ENCODE results near the gene SLC6A13.
"Not testable (repeated sequence)": the region's sequence is repeated elsewhere in the genome, so short reads cannot be mapped to it uniquely, and the experiment has no call there.

Gene SLC6A13

DNA sequence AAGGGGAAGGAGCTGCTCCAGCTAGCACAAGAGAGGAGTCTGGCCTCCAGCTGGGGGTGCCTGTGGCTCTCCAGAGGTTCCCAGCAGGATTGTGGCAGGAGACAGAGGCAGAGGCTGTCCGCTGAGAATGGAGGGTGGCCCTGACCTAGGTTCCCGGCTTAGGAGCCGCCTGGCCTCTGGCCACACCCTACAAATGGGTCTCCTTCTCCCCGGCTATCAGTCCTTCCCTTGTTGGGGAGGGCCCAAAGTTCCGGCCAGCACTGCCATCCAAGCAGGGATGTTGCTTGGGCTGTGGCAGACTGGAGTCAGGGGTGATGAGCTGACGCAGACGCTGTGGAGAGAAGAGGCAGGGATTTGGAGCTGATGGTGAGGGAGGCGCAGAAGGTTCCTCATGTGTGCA is 71.8 kb downstream of the SLC6A13 start:
- TF ChIP-seq, protein P1, sequence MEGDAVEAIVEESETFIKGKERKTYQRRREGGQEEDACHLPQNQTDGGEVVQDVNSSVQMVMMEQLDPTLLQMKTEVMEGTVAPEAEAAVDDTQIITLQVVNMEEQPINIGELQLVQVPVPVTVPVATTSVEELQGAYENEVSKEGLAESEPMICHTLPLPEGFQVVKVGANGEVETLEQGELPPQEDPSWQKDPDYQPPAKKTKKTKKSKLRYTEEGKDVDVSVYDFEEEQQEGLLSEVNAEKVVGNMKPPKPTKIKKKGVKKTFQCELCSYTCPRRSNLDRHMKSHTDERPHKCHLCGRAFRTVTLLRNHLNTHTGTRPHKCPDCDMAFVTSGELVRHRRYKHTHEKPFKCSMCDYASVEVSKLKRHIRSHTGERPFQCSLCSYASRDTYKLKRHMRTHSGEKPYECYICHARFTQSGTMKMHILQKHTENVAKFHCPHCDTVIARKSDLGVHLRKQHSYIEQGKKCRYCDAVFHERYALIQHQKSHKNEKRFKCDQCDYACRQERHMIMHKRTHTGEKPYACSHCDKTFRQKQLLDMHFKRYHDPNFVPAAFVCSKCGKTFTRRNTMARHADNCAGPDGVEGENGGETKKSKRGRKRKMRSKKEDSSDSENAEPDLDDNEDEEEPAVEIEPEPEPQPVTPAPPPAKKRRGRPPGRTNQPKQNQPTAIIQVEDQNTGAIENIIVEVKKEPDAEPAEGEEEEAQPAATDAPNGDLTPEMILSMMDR (IDR thresholded peaks at IDR 0.05; ENCODE audit: low read depth, low read length): no peak
- DNase-seq (ENCODE audit: low read depth in 2 of 2): no peak
- H3K4me3 ChIP-seq (replicated peaks in 1 of 2; ENCODE audit: low read depth in 2 of 2, low read length in 2 of 2): no peak overlapping the region

DNA sequence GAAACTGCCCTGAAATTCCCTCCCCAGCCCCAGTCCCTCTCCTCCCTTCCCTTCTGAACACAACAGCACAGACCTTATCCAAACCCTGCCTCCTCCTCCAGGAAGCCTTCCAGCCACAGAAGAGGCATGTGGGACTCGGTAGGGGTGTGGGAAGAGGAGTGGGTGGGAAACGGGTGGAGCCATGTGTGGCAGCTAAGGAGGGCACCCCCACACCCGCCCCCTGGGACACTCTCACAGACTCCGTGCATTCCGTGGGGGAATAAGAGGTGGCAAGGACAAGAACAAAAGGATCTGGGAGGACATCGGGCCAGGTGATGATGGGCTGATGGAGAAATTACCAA is 73.0 kb downstream of the SLC6A13 start:
- DNase-seq (ENCODE audit: low read depth in 2 of 2): no peak
- TF ChIP-seq, protein P1 (IDR thresholded peaks at IDR 0.05; ENCODE audit: low read depth, low read length): no peak
- no peak overlapping the region for H3K4me3 ChIP-seq (replicated peaks in 1 of 2; ENCODE audit: low read depth in 2 of 2, low read length in 2 of 2)

DNA sequence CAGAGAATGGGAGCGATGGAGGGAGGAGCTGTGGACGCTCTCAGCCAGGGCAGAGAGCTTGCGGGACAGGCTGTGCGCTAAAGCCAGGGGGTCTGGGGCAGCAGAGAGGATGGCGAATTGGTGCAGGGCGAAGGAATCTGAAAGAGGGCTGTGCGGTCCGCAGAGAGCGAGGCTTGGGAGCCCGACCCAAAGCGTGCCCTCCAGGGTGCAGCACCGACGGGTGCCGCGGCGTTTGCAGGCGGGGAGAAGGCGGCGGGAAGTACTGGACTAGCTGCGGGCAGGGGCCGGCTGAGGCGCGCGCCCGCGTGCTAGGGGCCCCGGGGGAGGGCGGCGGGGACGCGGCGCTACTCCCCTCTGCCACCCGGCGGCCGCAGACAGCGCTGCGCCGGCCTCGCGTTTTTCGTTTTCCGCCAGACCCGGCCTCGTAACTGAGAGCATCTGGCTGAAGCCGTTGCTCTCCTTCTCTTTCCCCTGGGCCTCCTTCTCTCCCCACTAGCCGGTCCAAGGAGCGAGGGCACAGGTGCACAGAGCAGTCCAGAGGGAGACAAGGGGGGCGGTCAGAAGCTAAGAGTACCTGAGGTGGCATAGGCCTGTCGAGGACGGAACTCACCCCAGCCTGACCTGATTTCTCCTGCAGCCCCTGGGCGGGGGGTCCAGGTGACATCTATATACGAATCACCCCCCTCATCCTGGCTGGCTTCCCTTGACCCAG is 73.6 kb downstream of the SLC6A13 start:
- TF ChIP-seq, protein P1 (IDR thresholded peaks at IDR 0.05; ENCODE audit: low read depth, low read length): peak; percentile 59
- peak overlapping the region; percentile 50 to 53 for H3K4me3 ChIP-seq (replicated peaks in 1 of 2; ENCODE audit: low read depth in 2 of 2, low read length in 2 of 2)
- DNase-seq (ENCODE audit: low read depth in 2 of 2): peak; percentile 53 to 63

DNA sequence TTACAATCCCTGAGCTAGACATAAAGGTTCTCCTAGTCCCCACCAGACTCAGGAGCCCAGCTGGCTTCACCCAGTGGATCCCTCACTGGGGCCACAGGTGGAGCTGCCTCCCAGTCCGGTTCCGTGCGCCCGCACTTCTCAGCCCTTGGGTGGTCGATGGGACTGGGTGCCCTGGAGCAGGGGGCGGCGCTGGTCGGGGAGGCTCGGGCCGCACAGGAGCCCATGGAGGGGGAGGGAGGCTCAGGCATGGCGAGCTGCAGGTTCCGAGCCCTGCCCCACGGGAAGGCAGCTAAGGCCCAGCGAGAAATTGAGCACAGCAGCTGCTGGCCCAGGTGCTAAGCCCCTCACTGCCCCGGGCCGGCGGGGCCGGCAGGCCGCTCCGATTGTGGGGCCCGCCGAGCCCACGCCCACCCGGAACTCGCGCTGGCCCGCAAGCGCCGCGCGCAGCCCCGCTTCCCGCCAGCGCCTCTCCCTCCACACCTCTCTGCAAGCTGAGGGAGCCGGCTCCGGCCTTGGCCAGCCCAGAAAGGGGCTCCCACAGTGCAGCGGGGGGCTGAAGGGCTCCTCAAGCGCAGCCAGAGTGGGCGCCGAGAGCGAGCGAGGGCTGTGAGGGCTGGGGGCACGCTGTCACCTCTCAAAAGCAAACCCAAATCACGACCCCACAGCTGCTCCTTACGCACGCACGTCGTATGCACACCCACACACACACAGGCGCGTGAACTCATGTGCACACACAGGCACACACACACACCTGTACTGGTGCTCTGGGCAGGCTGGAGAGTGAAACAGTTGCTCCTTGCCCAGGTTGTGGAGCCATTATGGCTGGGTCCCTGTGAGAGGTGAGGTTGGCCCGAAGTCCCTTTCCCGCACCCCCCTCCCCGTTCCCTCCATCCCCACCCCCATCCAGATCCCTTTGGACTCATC is 74.4 kb downstream of the SLC6A13 start:
- peak overlapping the region; percentile 50 to 53 for H3K4me3 ChIP-seq (replicated peaks in 1 of 2; ENCODE audit: low read depth in 2 of 2, low read length in 2 of 2)
- not testable (repeated sequence) for DNase-seq (ENCODE audit: low read depth in 2 of 2)

DNA sequence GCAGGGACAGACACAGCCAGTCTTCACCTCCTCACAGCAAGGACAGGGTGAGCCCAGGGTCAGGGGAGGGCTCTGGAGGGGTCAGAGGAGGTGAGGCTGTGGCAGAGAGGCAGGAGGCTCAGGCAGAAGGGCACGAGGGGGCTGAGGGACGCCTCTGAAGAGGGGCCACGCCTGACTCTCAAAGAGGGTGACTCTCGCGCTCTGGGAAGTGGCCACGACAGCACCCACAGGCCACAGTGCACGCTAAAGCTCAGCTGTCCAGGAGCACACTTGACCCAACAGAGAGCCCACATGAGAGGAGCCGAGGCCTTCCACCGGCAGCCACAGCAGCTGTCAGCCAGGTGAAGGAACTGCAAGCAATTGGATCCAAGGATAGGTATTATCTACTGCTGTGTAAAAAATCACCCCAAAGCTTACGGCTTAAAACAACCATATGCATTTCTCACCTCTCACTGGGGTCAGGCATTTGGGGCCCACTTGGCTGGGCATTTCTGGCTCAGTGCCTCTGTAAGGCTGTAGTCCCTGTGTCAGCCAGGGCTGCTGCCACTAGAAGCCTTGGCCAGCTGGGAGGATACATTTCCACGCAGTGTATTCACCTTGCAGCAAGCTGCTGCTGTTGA is 76.5 kb downstream of the SLC6A13 start:
- no peak for DNase-seq (ENCODE audit: low read depth in 2 of 2)
- TF ChIP-seq, protein P1 (IDR thresholded peaks at IDR 0.05; ENCODE audit: low read depth, low read length): no peak
- no peak overlapping the region for H3K4me3 ChIP-seq (replicated peaks in 1 of 2; ENCODE audit: low read depth in 2 of 2, low read length in 2 of 2)

DNA sequence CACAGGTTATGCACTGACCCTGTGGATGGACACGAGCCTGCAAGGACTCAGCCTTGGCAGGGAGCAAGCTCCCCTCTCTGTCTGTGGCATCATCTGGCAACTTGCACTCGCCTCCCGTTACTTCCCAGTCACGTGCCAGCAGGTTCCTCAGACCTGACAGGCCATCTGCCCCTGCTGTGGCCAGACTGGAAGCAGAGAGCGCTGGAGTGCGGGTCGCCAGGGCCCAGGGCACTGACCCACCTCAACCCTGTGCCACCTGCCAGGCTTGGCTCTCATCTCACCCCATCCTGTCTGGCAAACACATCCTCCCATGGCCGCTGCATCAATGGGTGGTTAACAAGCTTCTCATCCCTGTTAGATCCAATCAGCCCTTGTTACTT is 77.1 kb downstream of the SLC6A13 start:
- no peak for DNase-seq (ENCODE audit: low read depth in 2 of 2)
- no peak overlapping the region for H3K4me3 ChIP-seq (replicated peaks in 1 of 2; ENCODE audit: low read depth in 2 of 2, low read length in 2 of 2)
- TF ChIP-seq, protein P1 (IDR thresholded peaks at IDR 0.05; ENCODE audit: low read depth, low read length): no peak

Data from cardiac fibroblast (primary cell).